PFSK-1 (cell line): ENCODE results near the gene FBXO42.

Experiments used
- FOXP2 ChIP-seq: optimal IDR thresholded peaks from 2 replicates; pipeline ENCODE3; 2011; ENCODE audit warnings: borderline replicate concordance, control low read depth, inconsistent platforms; ENCODE audit not compliant: insufficient read depth; ENCODE audit errors: extremely low read length, extremely low read depth
- POLR2AphosphoS5 ChIP-seq: IDR thresholded peaks from 2 replicates; pipeline ENCODE4 v1.6.1; 2012; ENCODE audit warnings: low read depth, mild to moderate bottlenecking, control low read depth, low read length, moderate library complexity
- TF ChIP-seq, protein P1 (sequence below), 2 experiments: IDR thresholded peaks; 2 replicates each; pipeline versions ENCODE4 v1.6.1 to v1.8.0; 2011 to 2012; ENCODE audit warnings: low read depth in 2 of 2, low read length in 2 of 2, control low read depth in 1 of 2, inconsistent platforms in 1 of 2, mild to moderate bottlenecking in 1 of 2, moderate library complexity in 1 of 2; ENCODE audit not compliant: insufficient read depth in 1 of 2

DNA sequence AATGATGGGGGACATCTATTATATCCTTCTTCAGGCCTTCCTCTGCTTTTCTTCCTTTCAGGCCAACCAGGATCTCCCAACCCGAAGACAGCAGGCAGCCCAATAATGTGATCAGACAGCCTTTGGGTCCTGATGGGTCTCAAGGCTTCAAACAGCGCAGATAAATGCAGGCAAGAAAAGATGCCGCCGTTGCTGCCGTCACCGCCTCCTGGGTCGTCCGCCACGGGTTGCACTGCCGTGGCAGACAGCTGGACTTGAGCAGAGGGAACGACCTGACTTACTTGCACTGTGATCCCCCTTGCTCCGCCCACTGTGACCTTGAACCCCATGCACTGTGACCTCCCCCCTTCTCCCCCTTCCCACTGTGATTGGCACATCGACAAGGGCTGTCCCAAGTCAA lies 42.7 kb upstream of the FBXO42 start:
- TF ChIP-seq POLR2AphosphoS5 (no peak), FOXP2 (no peak)
- TF ChIP-seq, protein P1, sequence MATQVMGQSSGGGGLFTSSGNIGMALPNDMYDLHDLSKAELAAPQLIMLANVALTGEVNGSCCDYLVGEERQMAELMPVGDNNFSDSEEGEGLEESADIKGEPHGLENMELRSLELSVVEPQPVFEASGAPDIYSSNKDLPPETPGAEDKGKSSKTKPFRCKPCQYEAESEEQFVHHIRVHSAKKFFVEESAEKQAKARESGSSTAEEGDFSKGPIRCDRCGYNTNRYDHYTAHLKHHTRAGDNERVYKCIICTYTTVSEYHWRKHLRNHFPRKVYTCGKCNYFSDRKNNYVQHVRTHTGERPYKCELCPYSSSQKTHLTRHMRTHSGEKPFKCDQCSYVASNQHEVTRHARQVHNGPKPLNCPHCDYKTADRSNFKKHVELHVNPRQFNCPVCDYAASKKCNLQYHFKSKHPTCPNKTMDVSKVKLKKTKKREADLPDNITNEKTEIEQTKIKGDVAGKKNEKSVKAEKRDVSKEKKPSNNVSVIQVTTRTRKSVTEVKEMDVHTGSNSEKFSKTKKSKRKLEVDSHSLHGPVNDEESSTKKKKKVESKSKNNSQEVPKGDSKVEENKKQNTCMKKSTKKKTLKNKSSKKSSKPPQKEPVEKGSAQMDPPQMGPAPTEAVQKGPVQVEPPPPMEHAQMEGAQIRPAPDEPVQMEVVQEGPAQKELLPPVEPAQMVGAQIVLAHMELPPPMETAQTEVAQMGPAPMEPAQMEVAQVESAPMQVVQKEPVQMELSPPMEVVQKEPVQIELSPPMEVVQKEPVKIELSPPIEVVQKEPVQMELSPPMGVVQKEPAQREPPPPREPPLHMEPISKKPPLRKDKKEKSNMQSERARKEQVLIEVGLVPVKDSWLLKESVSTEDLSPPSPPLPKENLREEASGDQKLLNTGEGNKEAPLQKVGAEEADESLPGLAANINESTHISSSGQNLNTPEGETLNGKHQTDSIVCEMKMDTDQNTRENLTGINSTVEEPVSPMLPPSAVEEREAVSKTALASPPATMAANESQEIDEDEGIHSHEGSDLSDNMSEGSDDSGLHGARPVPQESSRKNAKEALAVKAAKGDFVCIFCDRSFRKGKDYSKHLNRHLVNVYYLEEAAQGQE (IDR thresholded peaks at IDR 0.05; ENCODE audit: insufficient read depth in 1 of 2, low read depth in 2 of 2, low read length in 2 of 2), result no peak
